Epithelial cell of prostate (primary cell): Measurements from ENCODE around the gene KCNQ1OT1.

ENCODE experiments used
- DNase-seq: peaks from one replicate; pipeline ENCODE4 v3.0.0-alpha.2; 2011; ENCODE audit warnings: low read depth, low spot score
- H3K27ac ChIP-seq: fragments of 450-650 bp; 2 replicates; pipeline ENCODE4 v1.5.1; 2017; ENCODE audit warnings: mild to moderate bottlenecking

KCNQ1OT1 gene

GRCh38 chr11:2564008-2564530 is 135.7 kb downstream of the KCNQ1OT1 start:
- no peak overlapping the region for H3K27ac ChIP-seq
- no peak for DNase-seq

- DNase-seq = no peak
- no peak overlapping the region for H3K27ac ChIP-seq
Measured at GRCh38 chr11:2563213-2564007, 136.4 kb downstream of the KCNQ1OT1 start.

GRCh38 chr11:2562890-2563212 is 136.9 kb downstream of the KCNQ1OT1 start:
- no peak overlapping the region for H3K27ac ChIP-seq
- DNase-seq = no peak

- H3K27ac ChIP-seq = no peak overlapping the region
- DNase-seq = no peak
Measured at GRCh38 chr11:2561696-2562581, 137.9 kb downstream of the KCNQ1OT1 start.

- H3K27ac ChIP-seq = no peak overlapping the region
- no peak for DNase-seq
Measured at GRCh38 chr11:2559527-2560311, 140.1 kb downstream of the KCNQ1OT1 start.

- DNase-seq = no peak
- H3K27ac ChIP-seq = no peak overlapping the region
Measured at GRCh38 chr11:2558861-2559526, 140.8 kb downstream of the KCNQ1OT1 start.

- no peak for DNase-seq
- no peak overlapping the region for H3K27ac ChIP-seq
Measured at GRCh38 chr11:2558397-2558796, 141.4 kb downstream of the KCNQ1OT1 start.
